HL-60/S4 treated with retinoic acid at 250 ng/mL for 4 days and 3 days (cell line): ENCODE data around the gene SORBS1.

Experiments used
- in situ Hi-C: fragments of 300-500 bp; cut with MboI; formaldehyde crosslinking; loops from 2 replicates; pipeline ENCODE4 v1.7.0; 2022; ENCODE audit warnings: low sequenced_read_pairs

The SORBS1 gene

DNA sequence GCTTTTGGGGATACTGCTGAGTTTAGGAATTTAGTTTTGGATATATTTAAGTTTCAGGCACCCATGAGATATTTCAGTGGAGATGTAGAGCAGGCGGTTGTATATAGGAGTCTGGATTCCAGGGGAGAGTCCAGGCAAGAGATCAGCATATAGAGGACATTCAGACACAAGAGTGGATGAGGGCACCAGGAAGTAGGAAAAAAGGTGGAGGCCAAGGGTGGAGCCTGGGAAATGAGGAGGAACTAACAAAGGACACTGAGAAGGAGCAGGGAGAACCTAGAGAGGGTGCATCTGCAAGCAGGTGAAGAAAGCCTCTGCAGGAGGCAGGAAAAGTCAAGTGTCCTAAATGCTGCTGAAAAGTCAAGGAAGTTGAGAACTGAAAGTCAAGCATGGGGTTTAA, 257.2 kb downstream of the SORBS1 start:
- in situ Hi-C loops = no loop called here

DNA sequence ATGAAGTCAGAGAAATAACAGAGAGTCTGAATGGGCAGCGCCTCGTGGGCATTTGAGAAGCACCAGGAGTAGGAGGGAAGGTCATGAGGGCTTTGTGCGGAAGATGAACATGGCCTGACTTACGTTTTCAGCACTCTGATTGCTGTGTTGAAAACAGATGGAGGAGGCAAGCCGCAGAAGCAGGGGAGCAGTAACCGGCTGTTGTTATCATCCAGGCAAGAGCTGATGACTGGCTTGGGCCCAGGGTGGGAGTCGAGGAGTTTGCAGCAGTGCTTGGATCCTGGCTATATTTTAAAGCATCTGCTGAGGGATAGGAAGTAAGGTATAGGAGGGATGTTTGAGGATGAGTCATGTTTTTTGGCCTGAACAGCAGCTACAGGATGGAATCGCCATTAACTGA, 257.6 kb downstream of the SORBS1 start:
- in situ Hi-C loops = no loop called here

DNA sequence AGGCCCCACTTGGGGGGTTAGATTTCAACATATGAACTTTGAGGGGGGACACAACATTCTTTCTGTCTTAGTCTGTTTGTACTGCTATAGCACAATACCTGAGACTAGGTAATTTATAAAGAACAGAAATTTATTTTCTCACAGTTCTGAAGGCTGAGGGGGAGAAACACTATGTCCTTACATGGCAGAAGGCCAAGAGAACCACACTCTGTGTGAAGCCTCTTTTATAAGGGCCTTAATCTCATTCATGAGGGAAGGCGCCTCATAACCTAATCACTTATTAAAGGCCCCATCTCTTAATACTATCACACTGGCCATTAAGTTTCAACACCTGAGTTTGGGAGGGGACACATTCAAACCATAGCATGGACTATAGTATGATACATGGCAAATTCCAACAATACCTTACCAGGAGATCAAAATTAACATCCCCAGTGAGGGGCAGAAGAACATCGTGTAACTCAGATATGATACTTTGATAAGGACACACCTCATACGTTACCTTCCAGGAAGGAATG, 261.1 kb downstream of the SORBS1 start:
- in situ Hi-C loops = no loop called here

DNA sequence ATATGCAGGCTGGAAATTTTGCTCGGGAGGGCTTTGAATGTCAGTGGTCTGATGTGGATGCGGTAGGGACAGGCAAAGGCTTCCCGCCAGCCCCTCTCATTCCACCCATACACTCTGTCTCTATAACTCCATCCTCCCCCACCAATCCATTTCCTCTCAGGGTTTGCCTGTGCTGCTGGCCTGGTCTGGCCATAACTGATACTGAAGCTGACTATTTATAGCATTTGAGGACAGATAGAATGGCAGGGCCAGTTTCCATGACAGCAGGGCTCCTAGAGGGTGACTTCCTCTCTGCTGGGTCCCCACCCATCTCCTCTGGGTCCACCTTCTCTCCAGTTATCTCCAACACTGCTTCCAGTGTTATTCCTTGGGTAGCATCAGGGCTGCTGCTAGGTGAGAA, 263.8 kb downstream of the SORBS1 start:
- in situ Hi-C loops = no loop called here

DNA sequence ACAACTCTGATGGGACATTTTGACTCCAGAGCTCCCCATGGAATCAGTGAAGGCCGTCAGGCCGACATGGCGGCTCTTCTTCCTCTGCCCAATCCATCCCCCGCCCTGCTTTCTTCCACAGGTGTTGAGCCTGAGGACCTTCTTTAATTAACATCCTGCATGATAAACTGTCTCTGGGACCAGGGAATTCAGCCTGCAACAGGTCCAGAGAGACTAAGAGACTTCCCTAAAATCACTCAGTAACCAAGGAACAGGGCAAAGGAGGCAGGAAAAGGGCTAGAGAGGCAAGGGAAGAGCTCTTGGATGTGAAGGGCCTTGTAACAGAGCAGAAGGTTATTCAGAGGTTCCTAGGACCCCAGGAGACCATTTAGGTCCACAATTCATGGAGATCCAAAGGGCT, 264.4 kb downstream of the SORBS1 start:
- in situ Hi-C loops = no loop called here

DNA sequence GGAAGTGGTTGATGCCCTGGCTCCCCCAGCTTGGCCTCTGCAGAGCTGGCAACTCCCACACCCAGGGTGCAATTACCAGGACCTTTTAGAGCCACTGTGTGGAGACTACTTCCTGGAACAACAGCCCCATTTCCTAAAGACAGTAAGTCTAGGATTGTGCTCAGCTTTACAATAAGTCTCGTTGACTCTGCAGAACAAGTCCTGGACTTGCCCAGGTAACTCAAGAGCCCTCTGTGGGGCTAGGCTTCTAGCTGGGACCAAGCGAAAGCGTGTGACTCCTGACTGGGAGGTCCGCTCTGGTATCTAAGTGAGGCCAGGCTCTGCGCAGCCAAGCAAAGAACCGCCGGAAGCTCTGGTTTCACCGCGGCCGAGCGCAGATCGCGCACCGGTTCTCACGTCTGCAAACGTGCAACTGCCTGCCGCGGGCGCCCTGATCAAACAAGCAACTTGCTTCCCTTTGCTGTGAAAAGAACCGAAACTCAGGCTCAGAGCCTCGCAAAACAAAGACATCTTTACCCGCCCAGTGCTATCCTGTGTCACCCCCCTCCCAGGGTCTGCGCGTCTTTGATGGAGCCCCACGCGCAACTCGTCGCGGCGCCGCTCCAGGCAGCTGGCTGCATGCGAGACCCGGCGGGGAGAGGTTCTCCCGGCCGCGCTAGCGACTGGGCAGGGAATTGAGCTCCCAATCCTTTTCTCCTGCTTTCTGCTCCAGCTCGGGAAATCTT, 266.0 kb downstream of the SORBS1 start:
- in situ Hi-C loops = no loop called here

DNA sequence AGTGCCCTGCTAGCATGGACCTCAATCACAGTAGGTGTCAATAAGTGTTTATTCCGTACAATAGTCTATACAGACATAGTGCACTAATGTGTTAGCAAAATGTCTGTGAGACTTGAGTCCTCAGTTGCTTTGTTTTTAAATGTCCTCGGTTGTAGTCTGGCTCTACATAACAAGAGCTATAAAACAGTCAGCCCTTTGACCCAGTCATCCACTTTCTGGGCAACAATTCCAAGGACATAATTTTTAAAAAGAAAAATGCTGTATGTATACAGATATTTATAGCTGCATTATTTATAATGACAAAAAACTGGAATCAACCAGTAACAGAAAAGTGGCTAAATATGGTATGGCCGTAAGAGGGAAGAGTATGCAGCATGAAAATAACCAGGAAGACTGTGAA, 267.5 kb downstream of the SORBS1 start:
- in situ Hi-C loops = no loop called here

DNA sequence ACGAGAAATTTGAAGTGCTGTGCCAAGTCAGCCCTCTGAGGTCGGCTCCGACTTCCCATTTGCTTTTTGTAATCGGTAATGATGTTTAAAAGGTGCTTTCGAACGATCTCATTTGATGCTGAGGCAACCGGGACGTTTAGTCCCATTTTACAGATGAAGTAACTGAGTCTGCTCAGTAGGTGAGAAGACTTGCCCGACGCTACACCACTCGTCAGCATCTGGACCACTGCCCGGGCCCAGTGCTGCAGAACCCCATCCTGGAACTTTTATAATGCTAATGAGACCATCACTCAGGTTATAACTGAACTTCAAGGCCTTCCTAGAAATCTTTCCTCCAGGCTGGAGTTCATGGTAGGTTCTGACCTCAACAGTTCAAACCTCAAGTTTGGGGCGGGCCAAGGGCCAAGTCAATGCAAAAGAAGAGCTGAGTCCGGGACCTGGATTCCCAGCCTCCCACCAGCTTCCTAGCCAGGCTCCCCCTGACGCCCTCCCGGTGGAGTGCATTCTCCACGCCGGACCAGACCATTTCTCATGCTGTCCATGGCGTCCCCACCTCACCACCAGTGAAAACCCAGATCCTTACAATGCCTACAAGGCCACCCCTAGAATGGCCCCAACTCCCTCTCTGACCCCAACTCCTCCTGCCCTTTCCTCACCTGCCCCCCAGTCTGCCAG, 269.7 kb downstream of the SORBS1 start:
- in situ Hi-C loops = no loop called here

DNA sequence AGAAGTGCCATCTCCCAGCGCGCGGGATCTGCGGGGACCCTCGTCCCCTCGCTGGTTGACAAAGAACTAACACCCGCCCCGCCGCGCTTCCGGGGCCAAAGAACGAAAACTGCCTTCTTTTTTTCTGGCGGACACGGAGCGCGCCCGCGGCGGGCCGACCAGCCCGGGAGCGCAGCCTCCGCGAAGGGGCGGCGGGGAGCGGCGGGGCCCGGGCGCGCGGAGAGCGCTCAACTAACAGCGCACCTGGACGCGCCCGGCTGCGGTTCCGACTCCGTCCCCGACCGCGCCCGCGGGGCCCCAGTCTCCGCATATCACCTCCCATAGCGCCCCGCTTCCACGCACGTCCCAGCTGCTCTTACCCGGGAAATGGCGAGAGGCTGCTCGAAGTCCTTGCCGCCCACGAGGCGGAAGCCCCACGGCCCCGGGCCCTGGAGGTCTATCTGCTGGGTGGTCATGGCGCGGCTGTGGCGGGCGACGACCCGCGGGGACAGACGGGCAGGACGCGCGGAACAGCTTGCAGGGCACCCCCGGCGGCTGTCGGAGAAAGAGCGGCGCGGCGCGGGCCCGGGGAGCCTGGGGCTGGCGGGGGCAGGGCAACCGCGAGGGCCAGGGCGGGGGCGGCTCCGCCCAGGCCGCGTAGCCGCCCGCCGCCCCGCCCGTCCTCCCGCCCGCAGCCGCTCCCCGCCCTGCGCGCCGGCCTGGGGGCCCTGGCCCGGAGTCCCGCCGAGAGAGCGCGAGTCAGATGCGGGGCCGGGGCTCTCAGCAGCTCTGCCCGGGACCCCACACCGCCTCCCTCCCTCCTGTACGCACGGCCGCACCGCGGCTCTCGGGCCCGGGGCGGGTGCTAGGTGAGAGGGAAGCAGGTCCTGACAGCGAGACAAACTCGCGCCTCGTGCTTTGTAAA, 270.5 kb downstream of the SORBS1 start, which contains the start of gene PDLIM1:
Gene PDLIM1 (minus strand): TSS at position 543 of the 904 bp plus-strand sequence. CDS start 88 bp downstream, at position 455.
- in situ Hi-C loops = no loop called here

DNA sequence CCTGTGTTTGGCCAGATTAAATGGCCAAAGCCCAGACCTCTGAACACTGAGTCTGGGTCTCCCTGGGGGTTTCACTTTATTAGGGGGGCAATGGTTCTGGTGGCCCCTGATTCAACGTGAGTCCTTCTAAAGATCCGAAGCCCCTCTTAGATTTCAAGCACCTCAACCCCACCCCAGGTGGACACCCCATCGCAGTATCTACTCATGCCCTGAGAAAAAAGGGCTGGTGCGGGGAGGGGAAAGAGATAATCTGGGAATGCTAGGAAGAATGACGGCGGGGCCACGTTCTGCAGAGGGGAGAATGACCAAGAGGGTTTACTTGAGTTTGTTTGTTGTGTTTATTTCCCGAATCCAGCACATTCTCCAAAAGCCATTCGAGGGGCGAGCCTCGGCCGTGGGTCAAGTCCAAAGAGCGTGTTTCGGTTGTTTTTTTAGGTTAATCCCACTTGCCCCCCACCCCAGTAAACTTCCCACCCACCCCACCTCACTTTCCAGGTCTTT, 271.2 kb downstream of the SORBS1 start:
- in situ Hi-C loops = no loop called here

DNA sequence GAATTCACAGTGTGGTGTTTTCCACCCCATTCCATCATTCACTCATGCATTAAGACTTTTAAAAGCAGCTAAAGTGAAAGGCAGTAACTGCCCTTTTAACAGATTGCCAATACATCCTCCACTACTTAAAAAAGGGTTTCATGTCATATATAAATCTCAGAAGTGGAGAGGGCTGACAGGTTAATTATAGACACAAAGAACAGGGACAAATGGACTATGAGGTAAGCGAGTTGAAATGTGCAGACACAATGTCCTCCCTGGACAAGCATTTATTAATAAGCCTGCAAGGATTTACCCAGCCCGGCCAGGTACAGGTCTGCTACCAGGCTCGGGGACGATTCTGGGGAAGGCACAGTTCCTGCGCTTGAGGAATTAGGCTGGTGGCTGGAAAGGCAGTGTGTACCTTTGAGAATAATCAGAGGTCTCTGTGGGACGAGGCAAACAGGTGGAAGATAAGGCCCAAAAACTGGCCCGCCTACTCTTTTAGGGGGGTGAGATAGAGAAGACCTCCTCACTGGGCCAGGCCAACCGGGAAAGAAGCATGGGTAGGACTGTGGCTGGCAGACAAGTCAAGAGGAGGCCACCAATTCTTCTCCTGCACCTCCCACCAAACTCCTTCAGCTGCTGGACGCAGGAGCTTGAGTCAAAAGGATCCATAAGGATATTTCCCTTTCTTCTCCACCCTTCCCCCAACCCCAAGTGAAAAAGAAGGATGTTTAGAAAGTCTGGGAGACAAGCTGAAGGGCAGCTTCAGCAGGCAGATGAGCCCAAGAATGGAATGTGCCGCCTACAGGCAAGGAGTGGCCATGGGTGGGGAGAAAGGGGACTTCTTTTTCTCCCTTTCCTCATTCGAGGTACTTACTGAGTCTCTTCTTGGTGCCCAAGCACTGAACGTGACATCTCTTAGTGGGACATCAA, 271.9 kb downstream of the SORBS1 start:
- in situ Hi-C loops = no loop called here

DNA sequence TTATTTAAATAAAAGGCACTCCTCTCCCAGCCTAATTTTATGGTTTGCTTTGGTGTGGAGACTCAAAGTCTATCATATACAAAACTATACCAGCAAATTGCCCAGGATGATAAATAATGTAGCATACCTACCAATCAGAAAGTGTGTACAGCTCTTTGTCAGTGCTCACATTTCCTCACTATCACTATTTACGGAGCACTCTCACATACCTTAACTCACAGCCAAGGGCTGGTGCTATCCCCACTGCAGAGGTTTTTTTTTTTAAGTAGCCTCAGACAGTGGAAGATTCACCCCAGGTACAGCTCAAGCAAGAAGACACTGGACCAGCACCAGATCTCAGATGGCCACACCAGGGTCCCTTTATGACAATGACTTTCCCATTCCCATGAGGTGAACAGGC, 272.9 kb downstream of the SORBS1 start:
- in situ Hi-C loops = no loop called here

DNA sequence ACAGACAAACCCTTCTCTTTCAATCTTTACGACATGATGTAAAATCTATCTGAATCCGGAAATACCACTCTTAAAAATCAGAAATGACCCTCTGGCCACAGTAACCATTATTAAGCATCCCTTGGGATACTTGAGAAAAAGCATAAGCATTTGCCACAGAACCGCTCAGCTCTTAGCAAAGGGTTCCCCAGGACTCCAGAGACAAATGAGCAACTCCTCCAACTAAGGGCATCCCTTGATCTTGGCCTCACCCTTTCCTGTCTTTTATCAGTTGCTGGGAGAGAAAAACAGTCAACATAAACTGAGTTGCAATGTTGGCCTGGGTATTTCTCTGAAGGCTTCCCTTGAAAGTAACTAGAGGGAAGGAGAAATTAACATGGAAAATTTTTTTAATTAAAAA, 273.9 kb downstream of the SORBS1 start:
- in situ Hi-C loops = no loop called here

DNA sequence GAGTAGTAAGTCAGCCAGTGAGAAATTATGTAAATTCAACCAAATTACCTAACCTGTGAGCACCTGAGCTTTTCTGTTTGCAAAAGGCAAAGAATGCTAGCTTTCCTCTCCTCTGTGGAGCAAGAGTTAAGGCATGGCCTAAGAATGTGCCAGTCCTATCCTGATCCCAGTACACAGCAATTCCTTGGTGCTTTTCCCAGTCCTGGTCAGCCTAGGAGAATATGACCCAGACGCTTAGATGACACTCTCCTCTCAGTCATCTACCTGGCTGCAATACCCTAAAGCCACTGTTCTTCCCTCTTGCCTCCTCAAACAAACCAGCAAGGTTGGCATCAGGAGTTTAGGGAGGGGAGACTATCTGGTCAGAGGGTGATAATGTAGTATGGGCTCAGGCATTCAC, 274.5 kb downstream of the SORBS1 start:
- in situ Hi-C loops = no loop called here

DNA sequence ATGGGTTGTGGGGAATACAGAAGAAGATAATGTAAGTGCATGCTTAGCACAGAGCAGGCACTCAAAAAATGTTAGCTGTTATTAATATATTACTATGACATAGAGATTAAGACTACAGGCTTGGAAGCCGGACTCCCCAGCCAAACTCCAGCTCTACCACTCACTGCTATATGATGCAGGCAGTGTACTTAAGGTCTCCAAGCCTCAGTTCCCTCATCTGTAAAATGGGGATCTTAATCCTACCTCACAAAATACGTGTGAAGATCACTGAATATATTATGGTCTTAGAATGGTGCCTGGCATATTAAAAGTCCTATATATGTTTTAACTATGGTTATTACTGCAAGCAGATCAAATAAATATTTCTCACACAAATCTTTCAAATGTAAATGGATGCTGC, 275.6 kb downstream of the SORBS1 start:
- in situ Hi-C loops = no loop called here

DNA sequence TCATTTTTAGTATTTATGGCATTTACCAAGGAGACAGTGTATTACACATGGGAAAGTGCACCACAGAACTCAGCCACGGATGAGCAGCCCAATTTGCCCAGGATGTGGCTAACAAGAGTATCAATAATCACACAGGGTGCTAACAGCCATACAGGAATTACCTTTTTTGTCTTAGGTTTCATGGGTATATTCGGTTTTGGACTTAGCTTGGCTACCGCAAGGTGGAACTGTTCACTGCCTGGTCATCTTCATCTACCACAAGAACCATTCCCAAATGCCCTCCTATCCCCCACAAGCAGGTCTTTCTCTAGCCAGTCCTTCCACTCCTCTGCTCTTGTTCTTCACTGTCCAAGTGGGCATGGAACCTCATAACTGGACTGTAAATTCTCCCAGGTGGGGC, 276.4 kb downstream of the SORBS1 start:
- in situ Hi-C loops = no loop called here

DNA sequence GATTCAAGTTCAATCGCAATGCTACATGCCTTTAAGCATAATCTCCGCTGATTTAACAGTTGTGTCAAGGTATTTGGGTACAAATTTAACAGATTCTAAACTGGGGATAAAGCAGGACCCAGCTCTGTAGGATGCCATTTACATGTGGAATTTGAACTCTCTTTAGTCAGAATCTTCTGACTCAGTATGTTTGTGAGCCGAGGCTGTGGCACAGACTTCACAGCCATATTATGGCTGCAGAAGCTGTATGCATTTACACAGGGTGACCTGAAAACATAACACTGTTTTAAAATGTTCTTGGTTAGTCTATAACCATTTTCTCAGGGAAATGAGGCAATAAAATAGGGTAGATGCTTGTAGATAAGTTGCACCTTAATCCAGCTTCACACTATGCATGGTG, 279.1 kb downstream of the SORBS1 start:
- in situ Hi-C loops = no loop called here

DNA sequence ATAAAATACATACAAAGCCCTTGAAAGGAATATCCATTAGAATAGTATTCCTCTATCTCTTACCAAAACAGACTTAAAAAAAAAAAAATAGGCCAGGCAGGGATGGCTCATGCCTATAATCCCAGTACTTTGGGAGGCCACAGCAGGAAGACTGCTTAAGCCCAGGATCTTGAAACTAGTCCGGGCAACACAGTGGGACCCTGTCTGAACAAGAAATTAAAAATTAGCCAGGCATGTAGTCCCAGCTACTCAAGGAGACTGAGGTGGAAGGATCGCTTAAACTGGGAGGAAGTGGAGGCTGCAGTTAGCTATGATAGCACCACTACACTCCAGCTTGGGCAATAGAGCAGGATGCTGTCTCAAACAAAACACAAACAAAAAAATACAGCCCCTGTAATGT, 280.0 kb downstream of the SORBS1 start:
- in situ Hi-C loops = no loop called here

DNA sequence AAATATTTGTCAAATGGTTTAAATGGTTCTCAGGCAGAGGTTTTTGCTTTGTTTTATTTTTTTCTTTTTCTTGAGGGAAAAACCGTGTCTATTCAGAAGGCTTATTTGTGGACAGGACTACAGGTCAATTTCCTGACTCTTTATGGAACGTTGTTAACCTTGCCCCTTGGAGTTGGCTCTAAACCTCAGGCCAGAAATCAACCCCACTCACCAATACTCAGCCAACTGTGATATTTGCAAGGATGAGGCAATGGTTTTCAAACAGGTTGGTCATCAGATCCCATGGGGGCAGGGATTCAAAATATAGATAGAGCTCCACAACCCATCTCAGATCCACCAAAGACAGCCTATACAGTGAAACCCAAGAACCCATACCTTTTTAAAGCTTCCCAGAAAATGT, 280.5 kb downstream of the SORBS1 start:
- in situ Hi-C loops = no loop called here
